H1 (cell line): ENCODE results near the gene UPB1. TPM values are rescaled to one million over a fixed set of nuclear protein-coding genes. Genes with fewer than 3 reads are reported as not detected.

Experiments used
- CTCF ChIA-PET: fragments of 300-600 bp; sonication (Branson Sonifier 250); formaldehyde crosslinking; loops from one replicate; lab custom pipeline; 2021; ENCODE audit not compliant: partially characterized antibody; lab: Charles Lee
- POLR2A ChIA-PET: fragments of 300-600 bp; sonication (Branson Sonifier 250); formaldehyde crosslinking; loops from one replicate; lab custom pipeline; 2021; ENCODE audit warnings: inconsistent platforms; ENCODE audit not compliant: partially characterized antibody; lab: Charles Lee
- DNase-seq, 2 experiments: peaks; one replicate each; pipeline versions ENCODE4 v3.0.0 to v3.0.0-alpha.2; 2010 to 2022; ENCODE audit warnings: low spot score in 2 of 2, low read depth in 1 of 2, mixed read lengths in 1 of 2
- FAIRE-seq: peaks from 2 replicates; lab custom pipeline; 2011; peaks lifted over from hg19 to GRCh38; lab: Jason Lieb, UNC
- H2AFZ ChIP-seq: 2 replicates; pipeline ENCODE4 v1.8.1; 2012; ENCODE audit warnings: low read length, inconsistent platforms
- H2AK5ac ChIP-seq: 2 replicates; pipeline ENCODE4 v1.6.1; 2013; ENCODE audit warnings: low read depth, low read length
- H2BK120ac ChIP-seq: replicated peaks from 2 replicates; pipeline ENCODE3; 2013; ENCODE audit warnings: low read depth, low read length, inconsistent platforms
- H2BK12ac ChIP-seq: 2 replicates; pipeline ENCODE4 v1.6.1; 2013; ENCODE audit warnings: low read depth, low read length
- H2BK15ac ChIP-seq: 2 replicates; pipeline ENCODE4 v1.6.1; 2013; ENCODE audit warnings: low read length
- H2BK20ac ChIP-seq: 2 replicates; pipeline ENCODE4 v1.6.1; 2013; ENCODE audit warnings: low read length
- H2BK5ac ChIP-seq: 2 replicates; pipeline ENCODE4 v1.6.1; 2013; ENCODE audit warnings: low read depth, low read length
- H3K14ac ChIP-seq: 2 replicates; pipeline ENCODE4 v1.6.1; 2013; ENCODE audit warnings: inconsistent platforms; ENCODE audit not compliant: insufficient read length
- H3K18ac ChIP-seq: 2 replicates; pipeline ENCODE4 v1.6.1; 2013; ENCODE audit warnings: low read length; ENCODE audit errors: extremely low read depth
- H3K23ac ChIP-seq: 2 replicates; pipeline ENCODE4 v1.6.1; 2013; ENCODE audit warnings: inconsistent platforms; ENCODE audit not compliant: insufficient read length
- H3K23me2 ChIP-seq: 2 replicates; pipeline ENCODE4 v1.6.1; 2013; ENCODE audit warnings: low read depth, low read length
- H3K27ac ChIP-seq: 2 replicates; pipeline ENCODE4 v1.6.1; 2011; ENCODE audit warnings: low read depth, low read length, inconsistent platforms
- H3K27me3 ChIP-seq, 4 experiments: replicated peaks in 1 of 4; 1 replicate in 1 of 4; 2 replicates in 3 of 4; pipeline versions ENCODE4 v1.6.1 to v1.8.1; 2011 to 2013; ENCODE audit warnings: low read length in 3 of 4, mild to moderate bottlenecking in 3 of 4, inconsistent platforms in 2 of 4, mixed read lengths in 2 of 4, moderate library complexity in 1 of 4; ENCODE audit not compliant: control insufficient read depth in 3 of 4, insufficient read depth in 3 of 4; ENCODE audit errors: extremely low read depth in 1 of 4
- H3K36me3 ChIP-seq, 4 experiments: 2 replicates each; pipeline versions ENCODE4 v1.6.1 to v1.8.1; 2011 to 2013; ENCODE audit warnings: mild to moderate bottlenecking in 4 of 4, low read length in 3 of 4, moderate library complexity in 2 of 4, control low read depth in 1 of 4, inconsistent platforms in 1 of 4; ENCODE audit not compliant: insufficient read depth in 4 of 4, control insufficient read depth in 2 of 4
- H3K4ac ChIP-seq: replicated peaks from 2 replicates; pipeline ENCODE3; 2013; ENCODE audit warnings: low read length, low read depth, mixed read lengths, inconsistent platforms; ENCODE audit not compliant: insufficient read length
- H3K4me1 ChIP-seq, 4 experiments: replicated peaks in 1 of 4; 1 replicate in 1 of 4; 2 replicates in 3 of 4; pipeline versions ENCODE4 v1.6.1 to v1.8.1; 2011 to 2013; ENCODE audit warnings: low read length in 3 of 4, inconsistent platforms in 2 of 4, mixed read lengths in 1 of 4; ENCODE audit not compliant: insufficient read depth in 4 of 4, control insufficient read depth in 3 of 4
- H3K4me2 ChIP-seq, 2 experiments: 2 replicates each; pipeline versions ENCODE4 v1.6.1 to v1.8.1; 2011 to 2013; ENCODE audit warnings: low read depth in 2 of 2, low read length in 2 of 2, control low read depth in 1 of 2, inconsistent platforms in 1 of 2, mild to moderate bottlenecking in 1 of 2; ENCODE audit not compliant: insufficient read depth in 1 of 2
- H3K4me3 ChIP-seq, 4 experiments: fragments of 200-600, 300-600 bp in 1 of 4; sonication (generic), shearing (Covaris generic), sonication (Bioruptor Twin) in 1 of 4; 2 replicates each; pipeline versions ENCODE4 v1.5.1 to v1.8.1; 2011 to 2016; ENCODE audit warnings: low read length in 4 of 4, low read depth in 3 of 4, control low read depth in 2 of 4, inconsistent platforms in 2 of 4, mild to moderate bottlenecking in 2 of 4, mixed read lengths in 1 of 4, moderate library complexity in 1 of 4; ENCODE audit not compliant: insufficient read depth in 2 of 4; ENCODE audit errors: extremely low read depth in 1 of 4
- H3K56ac ChIP-seq: replicated peaks from 2 replicates; pipeline ENCODE3; 2013; ENCODE audit warnings: low read depth, mild to moderate bottlenecking, mixed read lengths, low read length, inconsistent platforms; ENCODE audit not compliant: insufficient read length
- H3K79me1 ChIP-seq: 2 replicates; pipeline ENCODE4 v1.6.1; 2013; ENCODE audit warnings: low read depth, low read length, control low read depth
- H3K79me2 ChIP-seq, 2 experiments: 2 replicates each; pipeline versions ENCODE4 v1.6.1 to v1.8.1; 2012 to 2013; ENCODE audit warnings: low read length in 2 of 2, mild to moderate bottlenecking in 2 of 2, inconsistent platforms in 1 of 2; ENCODE audit not compliant: insufficient read depth in 2 of 2, control insufficient read depth in 1 of 2
- H3K9ac ChIP-seq, 4 experiments: replicated peaks in 1 of 4; 1 replicate in 1 of 4; 2 replicates in 3 of 4; pipeline versions ENCODE4 v1.6.1 to v1.8.1; 2011 to 2013; ENCODE audit warnings: low read depth in 3 of 4, low read length in 3 of 4, control low read depth in 2 of 4, mild to moderate bottlenecking in 2 of 4, moderate library complexity in 2 of 4, inconsistent platforms in 1 of 4; ENCODE audit errors: extremely low read depth in 1 of 4
- H3K9me3 ChIP-seq, 2 experiments: 2 replicates each; pipeline versions ENCODE4 v1.6.1 to v1.8.1; 2012 to 2013; ENCODE audit warnings: mild to moderate bottlenecking in 2 of 2, moderate library complexity in 2 of 2, control low read depth in 1 of 2, inconsistent platforms in 1 of 2, low read depth in 1 of 2, low read length in 1 of 2, mixed read lengths in 1 of 2; ENCODE audit not compliant: insufficient read depth in 2 of 2
- H4K20me1 ChIP-seq, 2 experiments: replicated peaks in 1 of 2; 2 replicates each; pipeline versions ENCODE3 to v1.8.1; 2011 to 2013; ENCODE audit warnings: inconsistent platforms in 2 of 2, low read length in 2 of 2, mild to moderate bottlenecking in 1 of 2; ENCODE audit not compliant: insufficient read depth in 2 of 2, control insufficient read depth in 1 of 2
- H4K5ac ChIP-seq: 2 replicates; pipeline ENCODE4 v1.6.1; 2013; ENCODE audit warnings: low read length, low read depth, mixed read lengths, inconsistent platforms; ENCODE audit not compliant: insufficient read length
- H4K8ac ChIP-seq: 2 replicates; pipeline ENCODE4 v1.8.0; 2013; ENCODE audit warnings: mild to moderate bottlenecking, moderate library complexity, low read length, inconsistent platforms; ENCODE audit not compliant: insufficient read depth; ENCODE audit errors: extremely low read depth
- H4K91ac ChIP-seq: replicated peaks from 2 replicates; pipeline ENCODE3; 2013; ENCODE audit warnings: low read length, mixed read lengths, inconsistent platforms; ENCODE audit not compliant: insufficient read length
- ATF2 ChIP-seq: IDR thresholded peaks from 2 replicates; pipeline ENCODE4 v1.6.1; 2012; ENCODE audit warnings: low read length, inconsistent platforms
- EGR1 ChIP-seq: IDR thresholded peaks from 2 replicates; pipeline ENCODE4 v1.6.1; 2011; ENCODE audit warnings: low read depth, low read length, borderline replicate concordance
- EP300 ChIP-seq, 2 experiments: IDR thresholded peaks; 1 replicate in 1 of 2; 2 replicates in 1 of 2; pipeline ENCODE4 v1.6.1; 2011 to 2012; ENCODE audit warnings: low read depth in 2 of 2, low read length in 2 of 2, mild to moderate bottlenecking in 2 of 2, borderline replicate concordance in 1 of 2, inconsistent platforms in 1 of 2, moderate library complexity in 1 of 2
- KDM1A ChIP-seq: fragments of 200-600, 300-600 bp; sonication (generic); IDR thresholded peaks from 2 replicates; pipeline ENCODE4 v1.7.1; 2016; ENCODE audit warnings: mild to moderate bottlenecking, low read length, borderline replicate concordance
- KDM4A ChIP-seq: IDR thresholded peaks from one replicate; pipeline ENCODE4 v1.7.1; 2012; ENCODE audit warnings: low read depth, mild to moderate bottlenecking, moderate library complexity, low read length, inconsistent platforms; ENCODE audit not compliant: severe bottlenecking
- MAFK ChIP-seq: IDR thresholded peaks from 2 replicates; pipeline ENCODE4 v1.6.1; 2012; ENCODE audit warnings: low read depth, mild to moderate bottlenecking, improper control_type of control experiment, low read length
- SIRT6 ChIP-seq: IDR thresholded peaks from one replicate; pipeline ENCODE4 v1.7.1; 2012; ENCODE audit warnings: low read length, inconsistent platforms
- SP1 ChIP-seq: IDR thresholded peaks from 2 replicates; pipeline ENCODE4 v1.6.1; 2011; ENCODE audit warnings: low read depth, low read length
- TAF1 ChIP-seq: IDR thresholded peaks from 2 replicates; pipeline ENCODE4 v1.6.1; 2011; ENCODE audit warnings: mild to moderate bottlenecking, low read depth, low read length
- whole genome bisulfite sequencing, 2 experiments: shearing (Covaris generic) in 1 of 2; methylation state at CpG; one replicate each; pipeline versions ENCODE4 v1.1.6 to v1.1.7; 2013 to 2015; ENCODE audit warnings: low lambda C conversion rate in 2 of 2, mixed read lengths in 2 of 2, inconsistent platforms in 1 of 2, low coverage in 1 of 2, missing lambda C conversion rate in 1 of 2; ENCODE audit not compliant: insufficient replicate concordance in 2 of 2, insufficient coverage in 1 of 2, insufficient read length in 1 of 2; ENCODE audit errors: extremely low coverage in 1 of 2, missing lambda C conversion rate in 1 of 2; 5-methylcytosine and 5-hydroxymethylcytosine counted together
- polyA plus RNA-seq, 7 experiments: library from polyadenylated mRNA; depleted of rRNA in 3 of 7; stranded (reverse) in 5 of 7; unstranded in 2 of 7; fragments of >200 nt in 5 of 7; fragments of 200-250 nt in 2 of 7; gene quantifications; 1 replicate in 5 of 7; 2 replicates in 1 of 7; 4 replicates in 1 of 7; pipeline versions ENCODE4 v1.2.1 to v1.2.3, GENCODE V29; 2011 to 2013; ENCODE audit warnings: missing spikeins in 2 of 7, mixed read lengths in 2 of 7
- total RNA-seq: library from RNA; stranded (reverse); fragmentation: NEBNext Ultra II Directional; extraction: Animal tissue kit (Norgen Biotek cat#: 25700); gene quantifications from 2 replicates; pipeline ENCODE4 v1.2.1, GENCODE V29; 2021

The UPB1 gene
- total and polyA plus RNA-seq, 2 of the 8 experiments (the other 6 are each of a cell fraction or from before 2014, with no cell fraction given) = 0.09 TPM; not detected in 1

- no peaks in the 10 kb centered on the region for H4K20me1 ChIP-seq
- no peak overlapping the region for H3K4ac ChIP-seq
- TF ChIP-seq EGR1 (no peak), ATF2 (no peak), EP300 (IDR thresholded peaks at IDR 0.05; ENCODE audit: borderline replicate concordance in 1 of 2, low read depth in 2 of 2, low read length in 2 of 2) (no peak), KDM4A (no peak), SIRT6 (no peak), SP1 (no peak), KDM1A (no peak), MAFK (no peak), TAF1 (no peak)
- H3K27me3 ChIP-seq = no peaks in the 10 kb centered on the region
- DNase-seq = peak in 1 of 2 experiments; percentile 17
- no peak overlapping the region for H2BK20ac ChIP-seq
- peaks cover 4 to 8% (median 5%) of the 10 kb centered on the region in 4 experiments; a peak in 5 of 7 replicates for H3K4me1 ChIP-seq
- no peak overlapping the region for H3K4me2 ChIP-seq
- H2AFZ ChIP-seq = peak overlapping the region; percentile 81
- no peak overlapping the region for H2BK15ac ChIP-seq
- no peak overlapping the region for H3K23ac ChIP-seq
- H2BK5ac ChIP-seq = no peak overlapping the region
- ChIA-PET POLR2A (no interaction called here), CTCF (interaction anchor here (0.6 to 3.8 kb wide), 6 partner anchors 16 to 190 kb away, joined by 3 to 18 read pairs (median 4); no protein-coding TSS in a partner anchor)
- no peak overlapping the region for H3K18ac ChIP-seq
- FAIRE-seq = no peak
- no peak overlapping the region for H3K14ac ChIP-seq
- H4K5ac ChIP-seq = no peak overlapping the region
- 85% methylated on average over 4 of the region's 4 CpGs; no CpG with 5 or more reads in 1 of the 2 experiments for WGBS, 2 experiments
- H4K8ac ChIP-seq = no peak overlapping the region
- H2AK5ac ChIP-seq = no peak overlapping the region
- H4K91ac ChIP-seq = no peak overlapping the region
- no peaks in the 10 kb centered on the region for H3K36me3 ChIP-seq
- no peak overlapping the region for H2BK12ac ChIP-seq
- no peak overlapping the region for H3K56ac ChIP-seq
- H3K4me3 ChIP-seq = no peak overlapping the region
- H3K27ac ChIP-seq = no peak overlapping the region
- no peaks in the 10 kb centered on the region for H3K79me2 ChIP-seq
- no peaks in the 10 kb centered on the region for H3K23me2 ChIP-seq
- H2BK120ac ChIP-seq = no peak overlapping the region
- 0 out of 4 replicates have a peak, but pooled peaks cover 0 to 3% of the 10 kb centered on the region in 2 experiments for H3K9me3 ChIP-seq
- H3K79me1 ChIP-seq = no peaks in the 10 kb centered on the region
- H3K9ac ChIP-seq = no peak overlapping the region
Measured at GRCh38 chr22:24471570-24471969, 23.6 kb upstream of the UPB1 start.
